GM06990 (cell line): ENCODE data around the gene REM1.
"Not testable (repeated sequence)": the region's sequence is repeated elsewhere in the genome, so short reads cannot be mapped to it uniquely, and the experiment has no call there.

Experiments used
- DNase-seq: peaks from one replicate; pipeline ENCODE4 v3.0.0-alpha.2; 2011; ENCODE audit not compliant: insufficient read length; ENCODE audit errors: extremely low read depth
- H3K27me3 ChIP-seq: replicated peaks from 2 replicates; pipeline ENCODE4 v1.6.0; 2011; ENCODE audit warnings: low read length; ENCODE audit not compliant: control insufficient read depth, insufficient read depth
- H3K36me3 ChIP-seq: 2 replicates; pipeline ENCODE4 v1.5.1; 2011; ENCODE audit warnings: low read length; ENCODE audit not compliant: control insufficient read depth, insufficient read depth
- H3K4me3 ChIP-seq: replicated peaks from 2 replicates; pipeline ENCODE4 v1.5.1; 2011; ENCODE audit warnings: low read depth, mild to moderate bottlenecking, control low read depth, low read length
- CTCF ChIP-seq: IDR thresholded peaks from 2 replicates; pipeline ENCODE4 v1.5.1; 2011; ENCODE audit warnings: low read length, control low read depth, mild to moderate bottlenecking, inconsistent platforms; ENCODE audit not compliant: insufficient read depth, poor library complexity, severe bottlenecking

The REM1 gene

GRCh38 chr20:31446084-31446819, 28.8 kb upstream of the REM1 start:
- H3K36me3 ChIP-seq, result no peaks in the 10 kb centered on the region
- TF ChIP-seq CTCF, result no peak
- no peak overlapping the region for H3K4me3 ChIP-seq
- no peaks in the 10 kb centered on the region for H3K27me3 ChIP-seq
- DNase-seq, result no peak

GRCh38 chr20:31449511-31450414, 25.3 kb upstream of the REM1 start:
- DNase-seq, result no peak
- Histone ChIP-seq H3K36me3 (no peaks in the 10 kb centered on the region), H3K27me3 (no peaks in the 10 kb centered on the region), H3K4me3 (no peak overlapping the region)
- no peak for TF ChIP-seq CTCF

GRCh38 chr20:31452575-31452974, 22.5 kb upstream of the REM1 start:
- no peaks in the 10 kb centered on the region for H3K27me3 ChIP-seq
- DNase-seq, result no peak
- no peak overlapping the region for H3K4me3 ChIP-seq
- TF ChIP-seq CTCF, result no peak
- H3K36me3 ChIP-seq, result no peaks in the 10 kb centered on the region

- no peak for DNase-seq
- Histone ChIP-seq H3K36me3 (no peaks in the 10 kb centered on the region), H3K27me3 (no peaks in the 10 kb centered on the region), H3K4me3 (no peak overlapping the region)
- TF ChIP-seq CTCF, result no peak
Observed at GRCh38 chr20:31454361-31454760, 20.7 kb upstream of the REM1 start.

- H3K4me3 ChIP-seq, H3K36me3 ChIP-seq, DNase-seq, H3K27me3 ChIP-seq: not testable (repeated sequence)
Observed at GRCh38 chr20:31470946-31471345, 4.1 kb upstream of the REM1 start.
